Measurements from ENCODE around the gene MRPS11.
"Not testable (repeated sequence)": the region's sequence is repeated elsewhere in the genome, so short reads cannot be mapped to it uniquely, and the experiment has no call there.

Gene MRPS11

DNA sequence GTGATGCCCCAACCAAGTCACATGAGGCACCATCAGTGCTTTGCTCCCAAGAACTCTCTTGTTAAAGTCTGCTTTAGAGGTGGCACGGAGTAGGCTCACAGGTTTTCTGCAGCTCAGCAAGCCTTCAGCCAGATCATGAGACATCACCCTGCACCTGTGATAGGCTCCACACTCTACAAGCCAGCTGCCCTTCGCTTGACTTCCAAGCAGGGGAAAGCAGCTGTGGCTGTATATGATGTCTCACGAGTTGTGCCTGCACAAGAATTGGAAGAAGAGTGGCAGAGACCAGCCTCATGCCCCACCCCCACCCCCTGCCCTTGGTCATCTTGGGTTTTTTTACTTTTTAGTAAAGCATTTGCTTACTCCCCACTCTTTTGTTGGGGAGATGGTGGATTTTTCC is 22.5 kb downstream of the MRPS11 start:
- DNase-seq: no peak

DNA sequence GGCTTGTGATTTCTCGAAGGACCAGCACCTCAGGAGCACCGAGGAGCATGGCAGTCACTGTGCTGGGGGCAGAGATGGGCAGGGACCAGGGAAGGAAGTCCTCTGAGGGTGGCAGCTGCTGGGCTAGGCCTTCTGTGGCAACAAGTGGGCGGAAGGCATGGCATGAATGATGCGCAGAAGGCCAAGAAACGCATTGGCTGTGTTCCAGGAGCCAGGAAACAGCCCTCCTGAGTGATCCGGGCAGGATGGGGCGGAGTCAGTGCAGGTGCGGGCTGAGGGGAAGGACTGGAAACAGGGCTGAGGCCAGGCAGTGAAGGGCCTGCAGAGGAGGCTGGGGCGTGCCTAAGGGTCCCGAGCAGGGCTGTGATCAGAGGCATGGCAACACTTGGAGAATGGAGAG is 23.6 kb downstream of the MRPS11 start:
- DNase-seq: no peak

GRCh38 chr15:88493844-88494243 is 26.3 kb downstream of the MRPS11 start:
- no peak for DNase-seq

DNA sequence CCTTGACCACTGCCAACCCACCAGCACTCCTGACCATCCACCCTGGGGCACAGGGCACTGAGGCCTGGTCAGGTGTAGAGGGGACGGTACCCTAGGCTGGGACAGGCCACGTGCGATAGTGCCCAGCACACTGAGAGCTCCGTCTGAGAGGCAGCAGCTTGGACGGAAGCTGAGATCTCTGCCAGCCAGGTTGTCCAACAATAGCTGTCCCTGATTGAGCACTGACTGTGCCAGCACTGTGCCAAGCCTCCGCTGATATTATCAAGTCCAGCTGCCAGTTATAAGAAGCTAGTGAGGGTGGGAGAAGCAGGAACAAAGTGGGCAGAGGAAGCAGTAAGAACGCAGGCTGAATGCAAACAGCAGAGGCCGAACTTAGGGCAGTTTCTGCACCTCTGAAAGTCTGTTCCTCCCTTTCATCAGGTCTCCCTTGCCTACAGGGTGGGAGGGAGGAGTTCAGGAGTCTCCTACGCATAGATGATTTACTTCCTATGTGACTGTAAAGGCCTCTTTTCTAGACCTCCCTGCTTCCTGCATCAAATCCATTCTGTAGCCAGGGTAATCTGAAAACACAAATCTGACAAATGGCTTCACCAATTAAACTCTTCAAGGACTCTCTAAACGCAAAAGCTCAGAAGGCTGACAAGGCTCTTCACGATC is 29.7 kb downstream of the MRPS11 start:
- DNase-seq: no peak

- no peak for DNase-seq
These were observed 31.5 kb downstream of the MRPS11 start for GRCh38 chr15:88498996-88499395.

DNA sequence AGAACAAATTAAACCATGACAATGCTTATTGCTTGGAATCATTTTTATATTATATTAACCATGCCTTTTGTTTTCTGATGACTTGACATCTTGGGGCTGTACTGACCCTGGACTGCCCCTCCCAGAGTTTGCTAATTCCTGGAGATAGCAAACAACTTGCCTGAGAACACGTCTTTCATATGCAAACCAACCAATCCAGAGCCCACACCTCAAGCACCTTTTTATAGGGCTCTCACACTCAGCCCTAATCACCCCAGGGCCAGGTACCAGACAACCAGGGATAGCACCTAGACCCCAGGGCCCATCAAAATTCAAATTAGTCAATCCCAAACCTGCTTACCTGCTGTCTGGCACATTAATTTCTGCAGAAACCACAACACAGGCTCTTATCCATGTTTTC is 36.9 kb downstream of the MRPS11 start:
- no peak for DNase-seq

- no peak for DNase-seq
These were observed 38.2 kb downstream of the MRPS11 start for GRCh38 chr15:88505721-88506120.

GRCh38 chr15:88506628-88507027 is 39.1 kb downstream of the MRPS11 start:
- no peak for DNase-seq

- no peak for DNase-seq
These were observed 41.8 kb downstream of the MRPS11 start for GRCh38 chr15:88509321-88509720.

DNA sequence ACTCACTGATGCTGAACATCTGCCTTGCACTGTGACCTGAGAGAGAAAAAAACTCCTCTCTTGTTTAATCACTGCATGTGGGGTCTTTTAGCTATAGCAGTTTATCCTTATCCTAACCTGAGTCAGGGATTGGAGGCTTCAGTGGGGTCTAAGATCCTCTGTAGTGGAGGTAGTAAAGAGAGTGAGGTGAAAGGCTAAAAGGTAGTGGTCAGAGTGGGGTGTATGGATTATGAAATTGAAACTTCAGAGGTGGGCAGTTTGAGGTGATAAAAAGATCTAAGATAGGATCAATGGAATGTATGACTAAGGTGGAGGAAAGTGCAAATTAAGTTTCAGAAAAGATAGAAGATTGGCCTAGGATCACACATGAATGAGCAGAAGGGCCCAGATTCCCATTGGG is 42.5 kb downstream of the MRPS11 start:
- no peak for DNase-seq

GRCh38 chr15:88511161-88511560 is 43.7 kb downstream of the MRPS11 start:
- DNase-seq: no peak

DNA sequence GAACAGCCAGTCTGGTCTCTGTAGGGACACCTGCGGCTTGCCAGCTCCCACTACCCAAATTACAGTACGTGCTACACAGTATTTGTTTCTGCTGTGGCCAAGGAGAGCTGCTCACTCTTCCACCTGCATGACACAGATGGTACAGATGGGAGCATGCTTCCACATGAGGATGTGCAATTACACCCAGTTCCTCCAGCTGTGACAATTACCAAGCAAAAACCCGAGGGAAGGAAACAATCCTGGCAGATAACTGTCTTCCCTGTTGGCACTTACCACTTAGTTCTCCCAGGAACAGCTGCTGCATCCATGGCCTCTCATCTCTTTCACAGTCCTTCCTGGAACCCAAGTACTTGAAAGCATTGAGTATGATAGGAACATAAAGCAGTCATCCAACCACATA is 44.6 kb downstream of the MRPS11 start:
- no peak for DNase-seq

DNA sequence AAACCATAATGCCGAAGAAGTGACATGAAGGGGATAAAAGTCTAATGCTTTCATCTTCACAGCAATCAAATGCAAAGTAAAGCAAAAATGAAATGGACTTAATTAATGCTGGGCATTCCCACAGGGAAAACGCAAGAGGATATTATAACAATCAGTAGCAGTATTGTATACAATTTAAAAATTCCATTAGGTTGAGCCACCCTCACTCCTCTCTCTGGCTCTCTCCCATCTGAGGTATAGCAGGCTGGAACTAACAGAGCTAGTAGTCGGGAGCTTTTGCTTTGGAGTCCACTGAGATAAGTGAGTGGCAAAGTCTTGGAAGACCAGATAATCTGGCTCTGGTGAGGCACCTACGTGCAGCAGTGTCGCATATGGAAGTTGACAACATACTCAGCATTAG is 45.1 kb downstream of the MRPS11 start:
- DNase-seq: no peak

- DNase-seq: no peak
These were observed 45.7 kb downstream of the MRPS11 start for GRCh38 chr15:88513195-88513594.

DNA sequence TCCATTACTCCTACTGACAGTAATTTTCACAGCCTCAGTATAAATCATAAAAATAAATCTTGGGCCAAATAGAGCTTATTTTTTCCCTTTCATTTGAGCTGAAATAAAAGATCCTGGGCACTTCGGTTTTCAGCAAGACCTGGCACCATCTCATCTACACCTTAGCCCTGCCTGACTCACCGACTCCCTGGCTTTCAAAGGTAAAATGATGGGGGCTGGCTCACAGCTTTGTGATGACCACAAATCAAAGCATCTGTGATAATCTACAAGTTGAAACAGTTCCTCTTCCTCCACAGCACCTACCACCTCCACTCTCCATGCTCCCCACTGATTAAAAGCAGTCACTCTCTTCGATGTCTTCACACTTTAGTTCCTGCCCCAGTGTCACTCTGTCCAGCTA is 51.4 kb downstream of the MRPS11 start:
- DNase-seq: no peak

GRCh38 chr15:88524094-88524493 is 56.6 kb downstream of the MRPS11 start:
- DNase-seq: not testable (repeated sequence)

GRCh38 chr15:88525418-88525817 is 57.9 kb downstream of the MRPS11 start:
- no peak for DNase-seq

- no peak for DNase-seq
These were observed 58.9 kb downstream of the MRPS11 start for GRCh38 chr15:88526247-88526879.

- no peak for DNase-seq
These were observed 61.6 kb downstream of the MRPS11 start for GRCh38 chr15:88529021-88529630.

Measured in fibroblast of skin of back (primary cell).